Measurements from ENCODE around the gene TAOK3. TPM values are rescaled to one million over a fixed set of nuclear protein-coding genes. Genes with fewer than 3 reads are reported as not detected.
"Not testable (repeated sequence)": the region's sequence is repeated elsewhere in the genome, so short reads cannot be mapped to it uniquely, and the experiment has no call there.

Gene TAOK3
- total RNA-seq, 2 donors from 2014 or later: 52.3 to 59.6 TPM

DNA sequence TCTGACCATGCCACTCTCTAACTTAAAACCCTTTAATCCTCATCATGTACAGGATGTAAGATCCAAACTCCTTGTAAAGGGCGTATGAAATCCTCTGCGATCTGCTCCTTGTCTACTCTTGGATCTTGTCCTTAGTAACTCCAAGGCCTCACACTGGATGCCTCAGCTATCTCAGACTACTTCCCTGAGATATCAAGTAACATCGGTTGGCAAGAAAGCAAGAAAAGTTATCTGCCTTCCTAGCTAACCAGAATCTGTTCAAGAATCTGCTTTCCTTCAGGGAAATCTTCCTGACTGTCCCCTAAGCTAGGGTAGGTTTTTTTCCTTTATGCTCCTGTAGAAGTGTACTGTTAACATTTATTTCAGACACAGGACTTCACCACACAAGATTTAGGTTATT is 82.6 kb downstream of the TAOK3 start:
- H3K27me3 ChIP-seq (replicated peaks; ENCODE audit: insufficient read depth): no peaks in the 10 kb centered on the region
- H3K4me1 ChIP-seq (ENCODE audit: control insufficient read depth in 1 of 2, low read depth in 2 of 2): no peaks in the 10 kb centered on the region
- H3K27ac ChIP-seq: no peak overlapping the region
- H3K4me3 ChIP-seq: no peak overlapping the region
- H3K9me3 ChIP-seq: no peaks in the 10 kb centered on the region
- TF ChIP-seq, protein P1, sequence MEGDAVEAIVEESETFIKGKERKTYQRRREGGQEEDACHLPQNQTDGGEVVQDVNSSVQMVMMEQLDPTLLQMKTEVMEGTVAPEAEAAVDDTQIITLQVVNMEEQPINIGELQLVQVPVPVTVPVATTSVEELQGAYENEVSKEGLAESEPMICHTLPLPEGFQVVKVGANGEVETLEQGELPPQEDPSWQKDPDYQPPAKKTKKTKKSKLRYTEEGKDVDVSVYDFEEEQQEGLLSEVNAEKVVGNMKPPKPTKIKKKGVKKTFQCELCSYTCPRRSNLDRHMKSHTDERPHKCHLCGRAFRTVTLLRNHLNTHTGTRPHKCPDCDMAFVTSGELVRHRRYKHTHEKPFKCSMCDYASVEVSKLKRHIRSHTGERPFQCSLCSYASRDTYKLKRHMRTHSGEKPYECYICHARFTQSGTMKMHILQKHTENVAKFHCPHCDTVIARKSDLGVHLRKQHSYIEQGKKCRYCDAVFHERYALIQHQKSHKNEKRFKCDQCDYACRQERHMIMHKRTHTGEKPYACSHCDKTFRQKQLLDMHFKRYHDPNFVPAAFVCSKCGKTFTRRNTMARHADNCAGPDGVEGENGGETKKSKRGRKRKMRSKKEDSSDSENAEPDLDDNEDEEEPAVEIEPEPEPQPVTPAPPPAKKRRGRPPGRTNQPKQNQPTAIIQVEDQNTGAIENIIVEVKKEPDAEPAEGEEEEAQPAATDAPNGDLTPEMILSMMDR (IDR thresholded peaks at IDR 0.05): no peak
- no peaks in the 10 kb centered on the region for H3K36me3 ChIP-seq
- DNase-seq (ENCODE audit: low spot score) (no peak), ATAC-seq (ENCODE audit: insufficient number of reproducible peaks, low FRiP score, low read depth) (no peak)

DNA sequence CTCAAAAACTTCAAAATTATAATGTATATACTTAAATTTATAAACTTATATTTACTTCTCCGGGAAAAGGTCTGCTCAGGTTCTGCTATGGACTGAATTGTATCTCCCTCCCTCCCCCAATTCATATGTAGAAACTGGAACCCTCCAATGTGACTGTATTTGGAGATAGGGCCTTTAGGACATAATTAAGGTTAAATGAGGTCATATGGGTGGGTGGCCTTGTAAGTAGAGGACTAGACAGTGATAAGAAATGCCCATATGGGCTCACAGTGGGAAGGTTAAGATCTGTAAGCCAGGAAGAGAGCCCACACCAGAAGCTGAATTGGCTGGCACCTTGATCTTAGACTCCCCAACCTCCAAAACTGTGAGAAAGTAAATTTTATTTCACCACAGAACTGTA is 84.5 kb downstream of the TAOK3 start:
- ATAC-seq (ENCODE audit: insufficient number of reproducible peaks, low FRiP score, low read depth) (no peak), DNase-seq (ENCODE audit: low spot score) (no peak)
- TF ChIP-seq, protein P1 (IDR thresholded peaks at IDR 0.05): no peak

DNA sequence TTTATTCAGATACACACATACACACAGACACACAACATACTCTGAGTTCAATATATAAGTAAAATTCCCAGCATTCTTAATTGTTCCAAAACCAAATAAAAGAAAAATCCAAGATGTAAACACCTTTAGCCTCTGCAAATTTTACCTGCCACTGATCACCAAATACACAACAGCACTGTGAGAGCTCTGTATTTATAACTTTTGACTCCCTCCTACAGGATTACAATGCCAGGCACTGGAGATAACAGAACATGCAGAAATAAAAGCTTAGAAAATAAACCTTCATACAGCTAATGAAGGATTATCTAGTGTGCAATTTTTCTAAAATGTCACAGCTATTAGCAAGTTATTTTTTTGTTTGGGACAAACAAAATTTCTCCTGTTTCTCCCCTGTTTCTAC is 85.0 kb downstream of the TAOK3 start:
- Histone ChIP-seq H3K4me3 (no peak overlapping the region), H3K27me3 (replicated peaks; ENCODE audit: insufficient read depth) (no peaks in the 10 kb centered on the region), H3K9me3 (no peaks in the 10 kb centered on the region), H3K4me1 (ENCODE audit: control insufficient read depth in 1 of 2, low read depth in 2 of 2) (no peaks in the 10 kb centered on the region), H3K27ac (no peak overlapping the region), H3K36me3 (no peaks in the 10 kb centered on the region)
- no peak for DNase-seq (ENCODE audit: low spot score)
- TF ChIP-seq, protein P1 (IDR thresholded peaks at IDR 0.05): no peak
- no peak for ATAC-seq (ENCODE audit: insufficient number of reproducible peaks, low FRiP score, low read depth)

More for the DNA sequence above, 84.5 kb downstream of the TAOK3 start:
- H3K9me3 ChIP-seq: no peaks in the 10 kb centered on the region
- H3K36me3 ChIP-seq: no peaks in the 10 kb centered on the region
- no peak overlapping the region for H3K27ac ChIP-seq
- H3K4me1 ChIP-seq (ENCODE audit: control insufficient read depth in 1 of 2, low read depth in 2 of 2): no peaks in the 10 kb centered on the region
- H3K27me3 ChIP-seq (replicated peaks; ENCODE audit: insufficient read depth): no peaks in the 10 kb centered on the region
- no peak overlapping the region for H3K4me3 ChIP-seq

DNA sequence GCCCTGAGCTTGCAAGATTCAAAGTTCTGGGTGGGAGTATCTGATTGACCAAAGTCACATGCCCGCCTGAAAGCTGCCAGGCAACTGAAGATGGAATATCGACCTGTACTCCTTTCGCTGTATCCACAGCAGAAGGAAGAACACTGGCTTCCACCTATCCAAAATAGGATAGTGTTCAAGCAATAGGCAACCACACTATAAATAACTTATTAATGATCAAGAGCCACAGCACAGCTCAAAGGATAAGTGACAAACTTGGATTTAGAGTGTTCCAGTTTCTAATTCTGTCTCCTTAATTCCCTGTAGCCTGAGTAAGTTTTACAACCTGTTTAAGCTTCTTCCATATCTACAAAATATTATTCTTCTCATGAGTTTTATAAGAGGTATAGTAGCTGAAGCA is 89.9 kb downstream of the TAOK3 start:
- no peaks in the 10 kb centered on the region for H3K4me1 ChIP-seq (ENCODE audit: control insufficient read depth in 1 of 2, low read depth in 2 of 2)
- no peak overlapping the region for H3K27ac ChIP-seq
- H3K27me3 ChIP-seq (replicated peaks; ENCODE audit: insufficient read depth): no peaks in the 10 kb centered on the region
- ATAC-seq (ENCODE audit: insufficient number of reproducible peaks, low FRiP score, low read depth) (no peak), DNase-seq (ENCODE audit: low spot score) (no peak)
- TF ChIP-seq, protein P1 (IDR thresholded peaks at IDR 0.05): no peak
- H3K4me3 ChIP-seq: no peak overlapping the region
- no peaks in the 10 kb centered on the region for H3K9me3 ChIP-seq
- H3K36me3 ChIP-seq: no peaks in the 10 kb centered on the region

DNA sequence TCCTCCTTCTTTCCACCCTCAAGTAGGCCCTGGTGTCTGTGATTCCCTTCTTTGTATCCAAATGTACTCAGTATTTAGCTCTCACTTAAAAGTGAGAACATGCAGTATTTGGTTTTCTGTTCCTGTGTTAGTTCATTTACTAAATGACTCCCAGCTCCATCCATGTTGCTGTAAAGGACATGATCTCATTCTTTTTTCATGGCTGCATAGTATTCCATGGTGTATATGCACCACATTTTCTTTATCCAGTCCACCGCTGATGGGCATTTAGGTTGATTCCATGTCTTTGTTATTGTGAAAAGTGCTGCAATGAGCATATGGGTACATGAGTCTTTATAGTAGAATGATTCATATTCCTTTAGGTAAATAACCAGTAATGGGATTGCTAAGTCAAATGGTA is 94.4 kb downstream of the TAOK3 start:
- H3K27me3 ChIP-seq (replicated peaks; ENCODE audit: insufficient read depth); H3K27ac ChIP-seq; DNase-seq (ENCODE audit: low spot score); H3K4me3 ChIP-seq; H3K9me3 ChIP-seq; H3K36me3 ChIP-seq; ATAC-seq (ENCODE audit: insufficient number of reproducible peaks, low FRiP score, low read depth); H3K4me1 ChIP-seq (ENCODE audit: control insufficient read depth in 1 of 2, low read depth in 2 of 2): not testable (repeated sequence)

DNA sequence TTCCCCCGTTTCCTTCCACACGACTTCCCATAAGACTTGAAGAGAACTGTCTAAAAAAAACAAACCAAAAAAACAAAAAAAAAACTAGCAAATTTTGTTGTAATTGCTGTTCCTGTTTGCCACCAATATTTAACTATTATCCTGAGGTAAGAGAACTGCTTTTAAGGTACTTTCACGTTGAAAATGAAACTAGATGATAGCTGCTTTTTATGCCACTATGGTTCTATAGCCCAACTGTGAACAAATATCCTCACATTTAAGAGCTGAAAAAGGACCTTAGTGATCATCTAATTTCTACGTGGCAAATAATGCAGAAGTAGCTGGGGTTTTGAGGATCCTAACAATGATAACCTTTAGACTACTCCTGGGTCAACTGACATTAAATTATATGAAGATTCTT is 98.6 kb downstream of the TAOK3 start:
- ATAC-seq (ENCODE audit: insufficient number of reproducible peaks, low FRiP score, low read depth): no peak
- Histone ChIP-seq H3K9me3 (no peaks in the 10 kb centered on the region), H3K36me3 (no peaks in the 10 kb centered on the region), H3K4me1 (ENCODE audit: control insufficient read depth in 1 of 2, low read depth in 2 of 2) (no peaks in the 10 kb centered on the region), H3K4me3 (no peak overlapping the region), H3K27ac (no peak overlapping the region), H3K27me3 (replicated peaks; ENCODE audit: insufficient read depth) (no peaks in the 10 kb centered on the region)
- no peak for DNase-seq (ENCODE audit: low spot score)
- TF ChIP-seq, protein P1 (IDR thresholded peaks at IDR 0.05): no peak

Measured in thoracic aorta (tissue), 2 donors.